GM20000 (cell line): ENCODE results near the gene ARPC2.

Experiments used
- DNase-seq: peaks from one replicate; pipeline ENCODE4 v3.0.0; 2012; ENCODE audit warnings: low spot score
- TF ChIP-seq, protein P1 (sequence below): IDR thresholded peaks from 2 replicates; pipeline ENCODE4 v1.5.1; 2012; ENCODE audit warnings: mild to moderate bottlenecking, control low read depth; ENCODE audit errors: extremely low read depth, missing control alignments

The ARPC2 gene

DNA sequence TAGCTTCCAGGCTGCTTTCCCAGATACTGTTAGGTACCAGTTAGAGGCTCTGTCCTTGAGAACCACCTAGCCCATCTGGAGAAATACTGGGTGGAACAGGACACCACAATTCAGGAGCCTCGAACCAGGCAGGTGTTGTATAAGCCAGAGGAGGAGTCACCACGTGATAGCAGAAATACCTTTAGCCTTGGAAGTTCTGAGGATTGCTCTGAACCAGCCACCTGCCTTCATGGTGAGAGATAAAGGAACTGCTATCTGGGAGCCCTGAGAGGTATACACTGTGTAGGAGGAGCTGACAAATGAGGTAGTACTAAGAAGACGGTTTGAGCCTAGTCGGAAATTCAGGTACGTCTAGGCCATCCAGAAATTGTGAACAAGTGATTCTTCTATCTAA, 36.2 kb downstream of the ARPC2 start:
- no peak for DNase-seq
- TF ChIP-seq, protein P1, sequence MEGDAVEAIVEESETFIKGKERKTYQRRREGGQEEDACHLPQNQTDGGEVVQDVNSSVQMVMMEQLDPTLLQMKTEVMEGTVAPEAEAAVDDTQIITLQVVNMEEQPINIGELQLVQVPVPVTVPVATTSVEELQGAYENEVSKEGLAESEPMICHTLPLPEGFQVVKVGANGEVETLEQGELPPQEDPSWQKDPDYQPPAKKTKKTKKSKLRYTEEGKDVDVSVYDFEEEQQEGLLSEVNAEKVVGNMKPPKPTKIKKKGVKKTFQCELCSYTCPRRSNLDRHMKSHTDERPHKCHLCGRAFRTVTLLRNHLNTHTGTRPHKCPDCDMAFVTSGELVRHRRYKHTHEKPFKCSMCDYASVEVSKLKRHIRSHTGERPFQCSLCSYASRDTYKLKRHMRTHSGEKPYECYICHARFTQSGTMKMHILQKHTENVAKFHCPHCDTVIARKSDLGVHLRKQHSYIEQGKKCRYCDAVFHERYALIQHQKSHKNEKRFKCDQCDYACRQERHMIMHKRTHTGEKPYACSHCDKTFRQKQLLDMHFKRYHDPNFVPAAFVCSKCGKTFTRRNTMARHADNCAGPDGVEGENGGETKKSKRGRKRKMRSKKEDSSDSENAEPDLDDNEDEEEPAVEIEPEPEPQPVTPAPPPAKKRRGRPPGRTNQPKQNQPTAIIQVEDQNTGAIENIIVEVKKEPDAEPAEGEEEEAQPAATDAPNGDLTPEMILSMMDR: no peak

DNA sequence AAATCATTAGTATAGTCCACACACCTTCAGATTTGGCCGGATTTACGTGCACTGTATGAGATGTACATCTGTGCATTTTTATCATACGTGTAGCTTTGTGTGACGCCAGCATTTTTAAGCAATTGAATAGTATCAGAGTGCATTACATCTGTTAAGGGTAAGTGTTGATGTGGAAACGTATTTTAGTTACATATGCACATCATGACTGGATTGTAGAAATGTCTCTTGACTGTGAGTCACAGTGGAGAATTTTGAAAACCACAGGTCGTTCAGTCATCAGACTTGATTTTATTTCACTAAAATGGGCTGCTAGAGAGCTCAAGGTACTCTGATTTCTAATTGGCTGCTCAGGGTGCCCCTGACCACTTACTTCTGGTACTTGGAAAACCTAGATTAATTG, 38.5 kb downstream of the ARPC2 start:
- TF ChIP-seq, protein P1: no peak
- no peak for DNase-seq

DNA sequence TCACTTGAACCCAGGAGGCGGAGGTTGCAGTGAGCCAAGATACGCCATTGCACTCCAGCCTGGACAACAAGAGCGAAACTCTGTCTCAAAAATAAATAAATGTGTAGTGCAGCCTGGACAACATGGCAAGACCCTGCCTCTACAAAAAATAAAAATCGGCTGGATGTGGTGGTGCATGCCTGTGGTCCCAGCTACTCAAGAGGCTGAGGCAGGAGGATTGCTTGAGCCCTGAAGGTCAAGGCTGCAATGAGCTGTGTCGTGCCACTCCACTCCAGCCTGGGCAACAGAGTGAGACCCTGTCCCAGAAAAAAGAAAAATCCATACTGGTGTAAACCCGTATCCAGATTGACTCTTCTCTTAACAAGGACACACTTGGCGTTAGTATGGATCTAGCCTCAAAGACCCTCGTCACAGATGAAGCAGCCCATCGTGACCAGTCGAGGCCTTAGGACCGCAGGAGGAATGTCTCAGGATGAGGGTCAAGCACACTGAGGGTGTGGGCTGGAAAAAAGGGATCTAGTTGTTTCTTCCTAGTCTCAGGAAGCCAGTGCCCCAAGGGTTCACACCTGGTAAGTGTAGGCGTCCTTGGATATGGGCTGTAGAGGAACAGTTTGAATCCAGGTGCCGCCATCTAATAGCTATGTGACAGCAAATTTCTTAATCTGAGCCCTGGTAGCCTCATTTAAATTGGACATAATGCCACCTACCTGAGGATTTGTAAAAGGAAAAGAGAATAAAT, 39.8 kb downstream of the ARPC2 start:
- TF ChIP-seq, protein P1: no peak
- no peak for DNase-seq

GRCh38 chr2:218257390-218257981, 40.5 kb downstream of the ARPC2 start:
- TF ChIP-seq, protein P1: peak; percentile 38
- peak; percentile 80 for DNase-seq

GRCh38 chr2:218259099-218259961, 42.3 kb downstream of the ARPC2 start:
- TF ChIP-seq, protein P1: no peak
- no peak for DNase-seq

DNA sequence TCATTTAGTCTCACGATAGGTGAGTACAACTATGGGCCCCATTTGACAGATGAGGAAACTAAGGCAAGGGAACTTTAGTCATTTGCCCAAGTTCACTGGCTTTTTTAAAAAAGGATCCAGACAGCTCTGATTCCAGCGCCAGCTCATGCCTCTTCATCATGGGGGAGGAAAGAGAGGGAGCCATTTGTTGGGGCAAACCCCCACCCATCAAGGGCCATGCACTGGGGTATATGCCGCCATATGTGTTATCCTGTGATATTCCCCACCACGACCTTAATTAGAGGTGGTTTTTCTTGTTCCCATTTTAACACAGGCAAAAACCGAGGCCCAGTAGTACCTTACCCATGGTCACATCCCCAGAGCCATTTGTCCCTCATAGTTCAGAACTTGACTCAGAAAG, 43.2 kb downstream of the ARPC2 start:
- no peak for DNase-seq
- TF ChIP-seq, protein P1: no peak
